ENCODE data around the gene XRRA1.

DNA sequence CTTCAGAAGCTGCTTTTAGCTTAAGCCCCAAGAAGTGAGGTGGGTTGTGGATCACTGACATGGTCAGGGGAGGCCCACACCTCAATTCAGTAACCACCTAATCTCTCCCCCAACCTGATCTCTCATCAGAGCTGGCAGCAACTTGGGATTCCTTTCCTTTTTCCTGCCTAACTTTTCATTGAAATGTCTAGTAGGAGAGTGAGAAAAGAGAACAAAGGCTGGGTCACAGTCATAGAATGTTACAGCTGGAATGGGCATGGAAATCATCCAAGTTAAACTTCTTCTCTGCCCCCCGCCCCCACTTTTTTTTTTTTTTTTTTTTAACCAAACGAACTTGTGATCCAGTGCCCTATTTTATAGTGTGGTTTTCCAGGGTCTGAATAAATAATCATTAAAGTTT, 108.4 kb downstream of the XRRA1 start:
- TF ChIP-seq CTCF (IDR thresholded peaks at IDR 0.05), result no peak
- no peak for TF ChIP-seq SIN3A (IDR thresholded peaks at IDR 0.05; ENCODE audit: borderline replicate concordance, insufficient read depth, low read depth, low read length)
- TF ChIP-seq POLR2AphosphoS5 (IDR thresholded peaks at IDR 0.05; ENCODE audit: low read depth, low read length), result no peak
